Large intestine (tissue), 3 donors: Measurements from ENCODE around the gene NDUFV2. TPM values are rescaled to one million over a fixed set of nuclear protein-coding genes. Genes with fewer than 3 reads are reported as not detected.
"Not testable (repeated sequence)": the region's sequence is repeated elsewhere in the genome, so short reads cannot be mapped to it uniquely, and the experiment has no call there.

Source experiments
- DNase-seq, 2 donors: peaks; one replicate each; pipeline versions ENCODE4 v3.0.0 to v3.0.0-alpha.2; 2013
- H3K27ac ChIP-seq: one replicate; pipeline ENCODE4 v1.5.1; 2013; ENCODE audit warnings: low read length
- H3K27me3 ChIP-seq: 2 replicates; pipeline ENCODE4 v1.6.1; 2013; ENCODE audit warnings: low read length; ENCODE audit not compliant: control insufficient read depth, insufficient read depth
- H3K36me3 ChIP-seq: 2 replicates; pipeline ENCODE4 v1.6.1; 2013; ENCODE audit warnings: low read length; ENCODE audit not compliant: control insufficient read depth, insufficient read depth
- H3K4me1 ChIP-seq: one replicate; pipeline ENCODE4 v1.6.1; 2013; ENCODE audit warnings: low read length; ENCODE audit not compliant: control insufficient read depth, insufficient read depth
- H3K4me3 ChIP-seq: one replicate; pipeline ENCODE4 v1.5.1; 2013; ENCODE audit warnings: low read length
- H3K9me3 ChIP-seq: one replicate; pipeline ENCODE4 v1.6.1; 2013; ENCODE audit warnings: mild to moderate bottlenecking, low read depth, low read length, moderate library complexity; ENCODE audit not compliant: control insufficient read depth
- WGBS: methylation state at CpG from one replicate; pipeline ENCODE4 v1.1.5; 2013; ENCODE audit warnings: low lambda C conversion rate; ENCODE audit not compliant: insufficient coverage; 5-methylcytosine and 5-hydroxymethylcytosine counted together
- polyA plus RNA-seq: library from polyadenylated mRNA; unstranded; fragments of 120-200 nt; gene quantifications from one replicate; pipeline ENCODE4 v1.2.1, GENCODE V29; 2013

The NDUFV2 gene
- polyA plus RNA-seq, 1 donor: 126 TPM

GRCh38 chr18:9169515-9169914 lies 67.0 kb downstream of the NDUFV2 start:
- no CpG with 5 or more reads among the region's 3 CpGs for WGBS
- H3K9me3 ChIP-seq: not testable (repeated sequence)

GRCh38 chr18:9171919-9172318 lies 69.4 kb downstream of the NDUFV2 start:
- H3K4me1 ChIP-seq, DNase-seq, H3K9me3 ChIP-seq, H3K27me3 ChIP-seq, H3K4me3 ChIP-seq, H3K27ac ChIP-seq, H3K36me3 ChIP-seq: not testable (repeated sequence)
- WGBS: no CpG with 5 or more reads among the region's 3 CpGs

More at GRCh38 chr18:9169515-9169914, 67.0 kb downstream of the NDUFV2 start:
- H3K4me3 ChIP-seq, H3K27me3 ChIP-seq, DNase-seq, H3K36me3 ChIP-seq, H3K27ac ChIP-seq, H3K4me1 ChIP-seq: not testable (repeated sequence)

GRCh38 chr18:9172506-9173127 lies 70.1 kb downstream of the NDUFV2 start:
- H3K4me3 ChIP-seq: no peak overlapping the region
- no peaks in the 10 kb centered on the region for H3K9me3 ChIP-seq
- no peak overlapping the region for H3K27ac ChIP-seq
- WGBS: 94% methylated on average over 2 of the region's 4 CpGs
- H3K4me1 ChIP-seq: no peaks in the 10 kb centered on the region
- no peaks in the 10 kb centered on the region for H3K27me3 ChIP-seq
- no peaks in the 10 kb centered on the region for H3K36me3 ChIP-seq
- no peak for DNase-seq

DNA sequence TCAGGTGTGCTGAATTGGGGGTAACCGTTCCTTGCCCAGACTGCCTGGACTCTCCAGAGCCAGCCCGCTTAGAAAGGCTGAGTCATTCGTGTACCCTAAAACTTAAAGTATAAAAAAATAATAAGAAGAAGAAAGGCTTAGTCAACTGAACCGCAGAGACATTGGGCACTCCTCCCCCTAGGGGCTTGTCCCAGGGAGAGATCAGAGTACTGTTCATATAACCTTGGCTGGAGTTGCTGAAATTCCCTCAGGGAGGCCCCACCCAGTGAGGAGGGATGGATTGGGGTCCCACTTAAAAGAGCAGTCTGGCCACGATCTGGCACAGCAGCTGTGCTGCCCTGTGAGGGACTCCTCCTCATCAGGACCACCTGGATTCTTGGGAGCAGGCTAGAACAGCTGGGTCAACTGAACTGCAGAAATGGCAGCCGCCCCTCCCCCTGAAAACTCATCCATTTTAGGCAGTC lies 71.3 kb downstream of the NDUFV2 start:
- H3K36me3 ChIP-seq: no peaks in the 10 kb centered on the region
- no peaks in the 10 kb centered on the region for H3K27me3 ChIP-seq
- no peaks in the 10 kb centered on the region for H3K9me3 ChIP-seq
- no peak overlapping the region for H3K4me3 ChIP-seq
- no peak overlapping the region for H3K27ac ChIP-seq
- WGBS: no CpG with 5 or more reads among the region's 6 CpGs
- H3K4me1 ChIP-seq: no peaks in the 10 kb centered on the region
- DNase-seq: no peak

- DNase-seq: no peak
- Histone ChIP-seq H3K27ac (no peak overlapping the region), H3K4me1 (no peaks in the 10 kb centered on the region), H3K9me3 (no peaks in the 10 kb centered on the region), H3K36me3 (no peaks in the 10 kb centered on the region), H3K4me3 (no peak overlapping the region), H3K27me3 (no peaks in the 10 kb centered on the region)
- no CpG with 5 or more reads among the region's 4 CpGs for WGBS
Measured at GRCh38 chr18:9174302-9174701, 71.8 kb downstream of the NDUFV2 start.

DNA sequence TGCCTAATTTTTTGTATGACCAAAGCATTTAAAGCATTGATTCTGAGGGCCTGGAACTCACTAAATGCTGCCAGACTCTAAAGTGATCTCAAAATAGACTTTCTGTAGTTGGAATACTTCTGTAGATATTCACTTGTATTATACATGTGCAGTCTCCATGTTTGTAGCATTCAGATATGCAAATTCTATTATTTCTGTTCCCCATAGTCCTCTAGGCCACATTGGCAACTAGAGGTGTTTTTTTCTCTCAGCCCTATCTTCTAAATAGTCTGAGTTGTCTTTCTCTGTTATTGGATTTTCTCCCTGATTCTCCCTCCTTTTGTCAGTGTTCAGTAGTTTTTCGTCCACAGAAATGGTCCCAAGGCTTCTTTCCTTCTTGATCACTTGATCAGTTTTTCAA lies 72.6 kb downstream of the NDUFV2 start:
- DNase-seq: no peak
- Histone ChIP-seq H3K4me3 (no peak overlapping the region), H3K27ac (no peak overlapping the region), H3K4me1 (no peaks in the 10 kb centered on the region), H3K9me3 (no peaks in the 10 kb centered on the region), H3K27me3 (no peaks in the 10 kb centered on the region), H3K36me3 (peaks cover 2% of the 10 kb centered on the region)
- no CpG with 5 or more reads among the region's 1 CpG for WGBS

GRCh38 chr18:9177031-9177430 lies 74.5 kb downstream of the NDUFV2 start:
- Histone ChIP-seq H3K9me3 (no peaks in the 10 kb centered on the region), H3K4me1 (no peaks in the 10 kb centered on the region), H3K27me3 (no peaks in the 10 kb centered on the region), H3K4me3 (no peak overlapping the region), H3K36me3 (peaks cover 2% of the 10 kb centered on the region), H3K27ac (no peak overlapping the region)
- no peak for DNase-seq
- 93% methylated on average over 4 of the region's 6 CpGs for WGBS

DNA sequence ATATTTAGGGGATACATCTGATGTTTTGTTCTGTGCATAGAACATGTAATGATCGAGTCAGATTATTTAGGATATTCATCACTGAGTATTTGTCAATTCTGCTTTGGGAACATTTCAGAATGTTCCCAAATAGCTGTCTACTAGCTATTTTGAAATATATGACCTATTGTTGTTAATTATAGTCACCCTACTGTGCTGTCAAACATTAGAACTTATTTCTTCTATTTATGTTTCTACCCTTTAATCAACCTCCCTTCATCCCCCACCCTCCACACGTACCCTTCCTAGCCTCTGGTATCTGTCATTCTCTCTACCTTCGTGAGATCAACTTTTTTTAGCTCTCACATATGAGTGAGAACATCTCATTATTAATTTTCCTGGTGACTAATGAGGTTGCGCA lies 75.0 kb downstream of the NDUFV2 start:
- WGBS: 91% methylated on average over 3 of the region's 4 CpGs
- DNase-seq: no peak
- no peaks in the 10 kb centered on the region for H3K27me3 ChIP-seq

GRCh38 chr18:9178557-9178956 lies 76.1 kb downstream of the NDUFV2 start:
- Histone ChIP-seq H3K36me3 (peaks cover 7% of the 10 kb centered on the region), H3K27me3 (no peaks in the 10 kb centered on the region), H3K9me3 (no peaks in the 10 kb centered on the region), H3K4me1 (no peaks in the 10 kb centered on the region), H3K27ac (no peak overlapping the region), H3K4me3 (no peak overlapping the region)
- DNase-seq: no peak
- WGBS: 100% methylated on average over 1 of the region's 1 CpG

More for the DNA sequence above, 75.0 kb downstream of the NDUFV2 start:
- peaks cover 2% of the 10 kb centered on the region for H3K36me3 ChIP-seq
- no peaks in the 10 kb centered on the region for H3K4me1 ChIP-seq
- no peak overlapping the region for H3K4me3 ChIP-seq
- no peaks in the 10 kb centered on the region for H3K9me3 ChIP-seq
- H3K27ac ChIP-seq: no peak overlapping the region

DNA sequence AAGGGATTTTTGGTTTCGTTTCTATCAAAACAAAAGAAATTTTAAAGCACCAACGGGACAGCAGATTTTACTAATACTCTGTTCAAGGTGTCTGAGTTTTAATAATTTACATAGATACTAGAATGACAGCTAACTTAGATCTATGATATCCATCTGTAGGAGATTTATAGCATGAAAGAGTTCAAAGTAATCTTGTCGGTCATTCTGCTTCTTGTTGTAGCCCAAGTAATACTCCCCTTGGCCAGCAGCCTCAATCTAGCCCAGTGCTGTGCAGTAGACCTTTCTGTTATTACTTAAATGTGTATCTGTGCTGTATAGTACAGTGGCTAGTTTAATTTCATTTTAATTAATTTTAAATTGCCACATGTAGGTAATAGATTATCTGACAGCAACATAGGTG lies 78.8 kb downstream of the NDUFV2 start:
- DNase-seq: no peak
- no peak overlapping the region for H3K4me3 ChIP-seq
- H3K4me1 ChIP-seq: no peaks in the 10 kb centered on the region
- H3K27me3 ChIP-seq: no peaks in the 10 kb centered on the region
- H3K36me3 ChIP-seq: peaks cover 15% of the 10 kb centered on the region
- H3K27ac ChIP-seq: no peak overlapping the region
- 90% methylated on average over 2 of the region's 3 CpGs for WGBS
- no peaks in the 10 kb centered on the region for H3K9me3 ChIP-seq

DNA sequence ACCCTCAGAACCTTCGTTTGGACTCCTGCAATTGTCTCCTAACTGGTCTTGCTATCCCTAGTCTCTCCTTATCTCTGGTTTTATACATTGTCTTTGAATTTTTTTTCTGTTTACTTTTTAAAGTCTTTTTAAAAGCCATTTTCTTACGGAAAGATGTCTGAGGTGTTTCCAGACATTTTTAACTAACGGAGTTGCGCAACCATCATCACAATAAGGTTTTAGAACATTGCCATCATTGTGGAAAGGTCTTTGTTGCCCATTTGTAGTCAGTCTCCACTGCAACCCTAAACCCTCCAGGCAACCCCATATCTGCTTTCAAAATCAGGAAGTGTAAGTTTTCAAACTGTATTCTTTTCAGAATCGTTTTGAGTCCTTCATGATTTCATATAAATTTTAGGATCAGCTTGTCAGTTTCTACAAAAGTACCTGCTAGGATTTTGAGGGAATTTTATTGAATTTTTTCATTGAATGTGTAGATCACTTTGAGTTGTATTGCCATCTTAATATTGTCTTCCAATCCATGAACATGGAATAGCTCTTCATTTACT lies 80.4 kb downstream of the NDUFV2 start:
- DNase-seq: no peak
- Histone ChIP-seq H3K4me1 (peaks cover under 1% of the 10 kb centered on the region), H3K4me3 (no peak overlapping the region), H3K9me3 (no peaks in the 10 kb centered on the region), H3K27ac (no peak overlapping the region), H3K36me3 (peaks cover 20% of the 10 kb centered on the region), H3K27me3 (no peaks in the 10 kb centered on the region)
- 92% methylated on average over 5 of the region's 5 CpGs for WGBS
